ENCODE data around the gene CTCFL. TPM values are rescaled to one million over a fixed set of nuclear protein-coding genes. Genes with fewer than 3 reads are reported as not detected.

CTCFL gene
- total and polyA plus RNA-seq, 2 donors (not counting 1 experiment from before 2014, with no cell fraction given): not detected

DNA sequence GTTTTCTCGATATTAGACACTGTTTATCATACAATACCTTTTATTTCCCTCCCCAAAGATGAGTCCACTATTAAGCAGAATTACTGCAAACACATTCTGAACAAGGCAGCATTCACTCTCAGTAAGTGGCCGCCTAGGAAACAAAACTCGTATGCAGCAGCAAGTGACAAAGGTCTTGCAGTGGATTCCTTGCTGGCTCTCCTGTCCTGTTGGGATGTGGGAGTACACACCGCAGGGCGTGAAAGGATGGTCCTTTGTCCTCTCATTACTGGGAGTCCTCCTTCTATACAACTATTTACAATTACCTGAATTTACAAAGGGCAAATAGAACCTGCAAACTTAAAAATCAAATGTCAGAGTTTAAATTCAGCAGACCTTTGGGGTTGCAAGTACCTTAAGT is 16.1 kb downstream of the CTCFL start:
- TF ChIP-seq EZH2 (IDR thresholded peaks at IDR 0.05; ENCODE audit: low read length, missing control alignments): no peak
- TF ChIP-seq, protein P1, sequence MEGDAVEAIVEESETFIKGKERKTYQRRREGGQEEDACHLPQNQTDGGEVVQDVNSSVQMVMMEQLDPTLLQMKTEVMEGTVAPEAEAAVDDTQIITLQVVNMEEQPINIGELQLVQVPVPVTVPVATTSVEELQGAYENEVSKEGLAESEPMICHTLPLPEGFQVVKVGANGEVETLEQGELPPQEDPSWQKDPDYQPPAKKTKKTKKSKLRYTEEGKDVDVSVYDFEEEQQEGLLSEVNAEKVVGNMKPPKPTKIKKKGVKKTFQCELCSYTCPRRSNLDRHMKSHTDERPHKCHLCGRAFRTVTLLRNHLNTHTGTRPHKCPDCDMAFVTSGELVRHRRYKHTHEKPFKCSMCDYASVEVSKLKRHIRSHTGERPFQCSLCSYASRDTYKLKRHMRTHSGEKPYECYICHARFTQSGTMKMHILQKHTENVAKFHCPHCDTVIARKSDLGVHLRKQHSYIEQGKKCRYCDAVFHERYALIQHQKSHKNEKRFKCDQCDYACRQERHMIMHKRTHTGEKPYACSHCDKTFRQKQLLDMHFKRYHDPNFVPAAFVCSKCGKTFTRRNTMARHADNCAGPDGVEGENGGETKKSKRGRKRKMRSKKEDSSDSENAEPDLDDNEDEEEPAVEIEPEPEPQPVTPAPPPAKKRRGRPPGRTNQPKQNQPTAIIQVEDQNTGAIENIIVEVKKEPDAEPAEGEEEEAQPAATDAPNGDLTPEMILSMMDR (conservative IDR thresholded peaks at IDR 0.05 in 1 of 2, IDR thresholded peaks at IDR 0.05 in 1 of 2; ENCODE audit: low read depth in 1 of 2, low read length in 2 of 2): no peak
- H3K4me1 ChIP-seq (ENCODE audit: control insufficient read depth, extremely low read depth, insufficient read depth, low read length): no peaks in the 10 kb centered on the region
- no peak for DNase-seq (ENCODE audit: low read depth in 2 of 2)
- no peak overlapping the region for H3K9ac ChIP-seq (ENCODE audit: insufficient read depth, low read length)
- H3K4me2 ChIP-seq (ENCODE audit: extremely low read depth, insufficient read depth, low read length): no peak overlapping the region
- H3K27me3 ChIP-seq (ENCODE audit: control insufficient read depth, insufficient read depth, low read length): no peaks in the 10 kb centered on the region
- no peaks in the 10 kb centered on the region for H3K79me2 ChIP-seq (ENCODE audit: control insufficient read depth, insufficient read depth, low read length)
- no peak overlapping the region for H2AFZ ChIP-seq (ENCODE audit: low read length)
- no peaks in the 10 kb centered on the region for H4K20me1 ChIP-seq (ENCODE audit: control insufficient read depth, extremely low read depth, insufficient read depth, low read length)
- no peaks in the 10 kb centered on the region for H3K36me3 ChIP-seq (ENCODE audit: control insufficient read depth, insufficient read depth, low read length)
- H3K27ac ChIP-seq (ENCODE audit: insufficient read depth, low read length): no peak overlapping the region
- no peaks in the 10 kb centered on the region for H3K9me3 ChIP-seq (ENCODE audit: control insufficient read depth, insufficient read depth, low read depth, low read length)
- no peak overlapping the region for H3K4me3 ChIP-seq (replicated peaks in 1 of 4; ENCODE audit: control extremely low read depth in 1 of 4, insufficient read depth in 1 of 4, low read depth in 3 of 4, low read length in 4 of 4)

DNA sequence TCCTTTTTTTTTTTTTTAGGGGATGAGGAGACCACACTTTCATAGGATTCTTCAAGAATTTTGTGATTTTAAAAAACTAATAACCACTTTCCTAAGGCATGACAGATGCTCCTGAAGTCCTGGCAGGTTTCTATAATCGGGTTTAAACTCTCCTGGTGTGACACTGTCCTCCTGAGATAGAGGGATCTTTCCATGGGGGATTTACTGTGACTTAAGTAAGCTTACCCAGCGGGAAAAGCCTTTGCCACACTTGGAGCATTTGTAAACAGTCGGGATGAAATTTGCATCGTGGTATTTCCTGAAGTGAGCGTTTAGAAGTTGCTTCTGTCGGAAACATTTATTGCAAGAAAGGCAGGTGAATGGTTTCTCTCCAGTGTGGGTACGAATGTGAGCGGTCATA is 16.6 kb downstream of the CTCFL start:
- Histone ChIP-seq H3K27ac (ENCODE audit: insufficient read depth, low read length) (no peak overlapping the region), H3K4me3 (replicated peaks in 1 of 4; ENCODE audit: control extremely low read depth in 1 of 4, insufficient read depth in 1 of 4, low read depth in 3 of 4, low read length in 4 of 4) (no peak overlapping the region), H3K9ac (ENCODE audit: insufficient read depth, low read length) (no peak overlapping the region), H3K79me2 (ENCODE audit: control insufficient read depth, insufficient read depth, low read length) (no peaks in the 10 kb centered on the region), H2AFZ (ENCODE audit: low read length) (no peak overlapping the region), H4K20me1 (ENCODE audit: control insufficient read depth, extremely low read depth, insufficient read depth, low read length) (no peaks in the 10 kb centered on the region), H3K4me2 (ENCODE audit: extremely low read depth, insufficient read depth, low read length) (no peak overlapping the region), H3K27me3 (ENCODE audit: control insufficient read depth, insufficient read depth, low read length) (no peaks in the 10 kb centered on the region), H3K4me1 (ENCODE audit: control insufficient read depth, extremely low read depth, insufficient read depth, low read length) (no peaks in the 10 kb centered on the region), H3K36me3 (ENCODE audit: control insufficient read depth, insufficient read depth, low read length) (no peaks in the 10 kb centered on the region), H3K9me3 (ENCODE audit: control insufficient read depth, insufficient read depth, low read depth, low read length) (no peaks in the 10 kb centered on the region)
- TF ChIP-seq EZH2 (IDR thresholded peaks at IDR 0.05; ENCODE audit: low read length, missing control alignments): no peak
- TF ChIP-seq, protein P1 (conservative IDR thresholded peaks at IDR 0.05 in 1 of 2, IDR thresholded peaks at IDR 0.05 in 1 of 2; ENCODE audit: low read depth in 1 of 2, low read length in 2 of 2): no peak
- no peak for DNase-seq (ENCODE audit: low read depth in 2 of 2)

DNA sequence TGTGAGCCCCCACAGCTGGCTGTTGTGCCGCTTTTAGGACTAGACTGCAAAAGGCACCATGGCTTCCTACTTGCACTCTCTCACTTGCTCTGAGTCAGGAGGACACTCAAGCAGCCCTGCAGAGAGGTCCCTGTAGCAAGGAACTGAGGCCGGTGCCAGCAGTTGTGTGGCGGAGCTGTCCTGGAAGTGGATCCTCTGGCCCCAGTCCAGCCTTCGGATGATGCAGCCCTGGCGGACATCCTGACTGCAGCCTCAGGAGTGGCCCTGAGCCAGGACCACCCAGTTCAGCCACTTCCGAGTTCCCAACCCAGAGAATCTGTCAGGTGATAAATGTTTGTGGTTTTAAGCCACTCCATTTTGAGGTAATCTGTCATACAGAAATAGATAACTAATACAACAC is 17.5 kb downstream of the CTCFL start:
- H3K36me3 ChIP-seq (ENCODE audit: control insufficient read depth, insufficient read depth, low read length): no peaks in the 10 kb centered on the region
- no peak overlapping the region for H3K27ac ChIP-seq (ENCODE audit: insufficient read depth, low read length)
- H3K79me2 ChIP-seq (ENCODE audit: control insufficient read depth, insufficient read depth, low read length): no peaks in the 10 kb centered on the region
- H4K20me1 ChIP-seq (ENCODE audit: control insufficient read depth, extremely low read depth, insufficient read depth, low read length): no peaks in the 10 kb centered on the region
- no peak overlapping the region for H3K4me2 ChIP-seq (ENCODE audit: extremely low read depth, insufficient read depth, low read length)
- H3K9me3 ChIP-seq (ENCODE audit: control insufficient read depth, insufficient read depth, low read depth, low read length): no peaks in the 10 kb centered on the region
- peak in 1 of 2 donors; percentile 51 for DNase-seq (ENCODE audit: low read depth in 2 of 2)
- no peak overlapping the region for H3K4me3 ChIP-seq (replicated peaks in 1 of 4; ENCODE audit: control extremely low read depth in 1 of 4, insufficient read depth in 1 of 4, low read depth in 3 of 4, low read length in 4 of 4)
- TF ChIP-seq, protein P1 (conservative IDR thresholded peaks at IDR 0.05 in 1 of 2, IDR thresholded peaks at IDR 0.05 in 1 of 2; ENCODE audit: low read depth in 1 of 2, low read length in 2 of 2): no peak
- TF ChIP-seq EZH2 (IDR thresholded peaks at IDR 0.05; ENCODE audit: low read length, missing control alignments): no peak
- no peaks in the 10 kb centered on the region for H3K27me3 ChIP-seq (ENCODE audit: control insufficient read depth, insufficient read depth, low read length)
- H3K4me1 ChIP-seq (ENCODE audit: control insufficient read depth, extremely low read depth, insufficient read depth, low read length): no peaks in the 10 kb centered on the region
- H3K9ac ChIP-seq (ENCODE audit: insufficient read depth, low read length): no peak overlapping the region
- H2AFZ ChIP-seq (ENCODE audit: low read length): no peak overlapping the region

Measured in fibroblast of lung (primary cell).